HEK293 (cell line): ENCODE measurements around the gene COX6A2.

Experiments
- ZBTB21 ChIP-seq: fragments of 450-650 bp; formaldehyde crosslinking; IDR thresholded peaks from 2 replicates; pipeline ENCODE4 v1.5.1; 2017; ENCODE audit warnings: missing biosample characterization, missing genetic modification characterization
- ZFP3 ChIP-seq: fragments of 450-650 bp; formaldehyde crosslinking; IDR thresholded peaks from 2 replicates; pipeline ENCODE4 v1.5.1; 2016; ENCODE audit warnings: low read depth, missing biosample characterization, missing genetic modification characterization
- ZNF302 ChIP-seq: fragments of 450-650 bp; formaldehyde crosslinking; IDR thresholded peaks from 2 replicates; pipeline ENCODE4 v1.5.1; 2016; ENCODE audit warnings: missing biosample characterization, missing genetic modification characterization, low read depth
- ZNF707 ChIP-seq: fragments of 450-650 bp; formaldehyde crosslinking; IDR thresholded peaks from 2 replicates; pipeline ENCODE4 v1.5.1; 2016; ENCODE audit warnings: missing biosample characterization, missing genetic modification characterization

- TF ChIP-seq ZFP3 (tag by site-specific recombination) (no peak), ZNF302 (no peak), ZNF707 (tag by site-specific recombination) (no peak), ZBTB21 (tag by site-specific recombination) (no peak)
Measured at GRCh38 chr16:31461201-31461920, 33.2 kb upstream of the COX6A2 start.
